Measurements from ENCODE around the gene HTR3D. TPM values are rescaled to one million over a fixed set of nuclear protein-coding genes. Genes with fewer than 3 reads are reported as not detected.
A peak's percentile ranks its signal among the peaks of the same experiment; 100 is the strongest.

Gene HTR3D
- polyA plus RNA-seq, 1 of the 3 experiments (the other 2 are of a cell fraction): not detected

- peak; percentile 39 for DNase-seq
- Histone ChIP-seq H3F3A (replicated peaks; ENCODE audit: insufficient read depth) (no peaks in the 10 kb centered on the region), H3K27ac (ENCODE audit: low read depth in 2 of 2, low read length in 1 of 2) (no peak overlapping the region), H3K4me3 (ENCODE audit: low read depth in 2 of 2, low read length in 1 of 2) (no peak overlapping the region), H3K9ac (no peak overlapping the region), H3K36me3 (replicated peaks in 1 of 2; ENCODE audit: control insufficient read depth in 1 of 2, insufficient read depth in 2 of 2, low read length in 1 of 2) (no peaks in the 10 kb centered on the region), H3K9me3 (no peaks in the 10 kb centered on the region), H3K79me2 (ENCODE audit: insufficient read depth) (no peaks in the 10 kb centered on the region), H4K20me1 (ENCODE audit: insufficient read depth) (no peaks in the 10 kb centered on the region), H3K9me2 (no peaks in the 10 kb centered on the region), H3K4me2 (no peak overlapping the region), H3K4me1 (ENCODE audit: control insufficient read depth in 1 of 2, insufficient read depth in 2 of 2, low read depth in 1 of 2, low read length in 1 of 2) (peaks cover 0 to 2% of the 10 kb centered on the region in 2 experiments; a peak in 2 of 4 replicates), H2AFZ (ENCODE audit: low read depth) (no peak overlapping the region), H3K27me3 (ENCODE audit: insufficient read depth) (no peaks in the 10 kb centered on the region)
- ChIA-PET POLR2A (no interaction called here), CTCF (interaction anchor here (0.9 to 1.3 kb wide), 2 partner anchors 10 to 144 kb away, joined by 3 to 5 read pairs; no protein-coding TSS in a partner anchor)
- WGBS (ENCODE audit: low lambda C conversion rate): 48% methylated on average over 3 of the region's 3 CpGs
- TF ChIP-seq GABPA (IDR thresholded peaks at IDR 0.05; ENCODE audit: low read depth) (no peak), RCOR1 (IDR thresholded peaks at IDR 0.05; ENCODE audit: low read length) (no peak), SIN3A (IDR thresholded peaks at IDR 0.05; ENCODE audit: borderline replicate concordance, low read depth, low read length) (no peak), NFIC (IDR thresholded peaks at IDR 0.05; ENCODE audit: borderline replicate concordance) (no peak), YY1 (IDR thresholded peaks at IDR 0.05; ENCODE audit: low read depth) (no peak), ZBTB33 (IDR thresholded peaks at IDR 0.05; ENCODE audit: borderline replicate concordance, low read depth) (no peak), POLR2AphosphoS5 (IDR thresholded peaks at IDR 0.05; ENCODE audit: low read depth, low read length) (no peak), TEAD4 (IDR thresholded peaks at IDR 0.05; ENCODE audit: borderline replicate concordance, insufficient read depth) (no peak), RXRA (IDR thresholded peaks at IDR 0.05; ENCODE audit: borderline replicate concordance, low read depth) (no peak), JUND (IDR thresholded peaks at IDR 0.05) (no peak), PBX3 (IDR thresholded peaks at IDR 0.05) (no peak), MEF2A (IDR thresholded peaks at IDR 0.05; ENCODE audit: borderline replicate concordance, low read depth) (no peak), EP300 (IDR thresholded peaks at IDR 0.05; ENCODE audit: borderline replicate concordance in 1 of 2, low read depth in 1 of 2, low read length in 1 of 2) (no peak), RAD21 (IDR thresholded peaks at IDR 0.05; ENCODE audit: low read length) (peak; percentile 47), FOSL2 (IDR thresholded peaks at IDR 0.05; ENCODE audit: borderline replicate concordance, low read depth) (no peak), USF2 (IDR thresholded peaks at IDR 0.05; ENCODE audit: borderline replicate concordance, low read depth, low read length) (no peak), SMC3 (IDR thresholded peaks at IDR 0.05; ENCODE audit: low read depth, low read length) (peak; percentile 33), MAX (IDR thresholded peaks at IDR 0.05; ENCODE audit: low read depth) (no peak)
- TF ChIP-seq, protein P1, sequence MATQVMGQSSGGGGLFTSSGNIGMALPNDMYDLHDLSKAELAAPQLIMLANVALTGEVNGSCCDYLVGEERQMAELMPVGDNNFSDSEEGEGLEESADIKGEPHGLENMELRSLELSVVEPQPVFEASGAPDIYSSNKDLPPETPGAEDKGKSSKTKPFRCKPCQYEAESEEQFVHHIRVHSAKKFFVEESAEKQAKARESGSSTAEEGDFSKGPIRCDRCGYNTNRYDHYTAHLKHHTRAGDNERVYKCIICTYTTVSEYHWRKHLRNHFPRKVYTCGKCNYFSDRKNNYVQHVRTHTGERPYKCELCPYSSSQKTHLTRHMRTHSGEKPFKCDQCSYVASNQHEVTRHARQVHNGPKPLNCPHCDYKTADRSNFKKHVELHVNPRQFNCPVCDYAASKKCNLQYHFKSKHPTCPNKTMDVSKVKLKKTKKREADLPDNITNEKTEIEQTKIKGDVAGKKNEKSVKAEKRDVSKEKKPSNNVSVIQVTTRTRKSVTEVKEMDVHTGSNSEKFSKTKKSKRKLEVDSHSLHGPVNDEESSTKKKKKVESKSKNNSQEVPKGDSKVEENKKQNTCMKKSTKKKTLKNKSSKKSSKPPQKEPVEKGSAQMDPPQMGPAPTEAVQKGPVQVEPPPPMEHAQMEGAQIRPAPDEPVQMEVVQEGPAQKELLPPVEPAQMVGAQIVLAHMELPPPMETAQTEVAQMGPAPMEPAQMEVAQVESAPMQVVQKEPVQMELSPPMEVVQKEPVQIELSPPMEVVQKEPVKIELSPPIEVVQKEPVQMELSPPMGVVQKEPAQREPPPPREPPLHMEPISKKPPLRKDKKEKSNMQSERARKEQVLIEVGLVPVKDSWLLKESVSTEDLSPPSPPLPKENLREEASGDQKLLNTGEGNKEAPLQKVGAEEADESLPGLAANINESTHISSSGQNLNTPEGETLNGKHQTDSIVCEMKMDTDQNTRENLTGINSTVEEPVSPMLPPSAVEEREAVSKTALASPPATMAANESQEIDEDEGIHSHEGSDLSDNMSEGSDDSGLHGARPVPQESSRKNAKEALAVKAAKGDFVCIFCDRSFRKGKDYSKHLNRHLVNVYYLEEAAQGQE (IDR thresholded peaks at IDR 0.05; ENCODE audit: low read depth, low read length): no peak
- TF ChIP-seq, protein P2, sequence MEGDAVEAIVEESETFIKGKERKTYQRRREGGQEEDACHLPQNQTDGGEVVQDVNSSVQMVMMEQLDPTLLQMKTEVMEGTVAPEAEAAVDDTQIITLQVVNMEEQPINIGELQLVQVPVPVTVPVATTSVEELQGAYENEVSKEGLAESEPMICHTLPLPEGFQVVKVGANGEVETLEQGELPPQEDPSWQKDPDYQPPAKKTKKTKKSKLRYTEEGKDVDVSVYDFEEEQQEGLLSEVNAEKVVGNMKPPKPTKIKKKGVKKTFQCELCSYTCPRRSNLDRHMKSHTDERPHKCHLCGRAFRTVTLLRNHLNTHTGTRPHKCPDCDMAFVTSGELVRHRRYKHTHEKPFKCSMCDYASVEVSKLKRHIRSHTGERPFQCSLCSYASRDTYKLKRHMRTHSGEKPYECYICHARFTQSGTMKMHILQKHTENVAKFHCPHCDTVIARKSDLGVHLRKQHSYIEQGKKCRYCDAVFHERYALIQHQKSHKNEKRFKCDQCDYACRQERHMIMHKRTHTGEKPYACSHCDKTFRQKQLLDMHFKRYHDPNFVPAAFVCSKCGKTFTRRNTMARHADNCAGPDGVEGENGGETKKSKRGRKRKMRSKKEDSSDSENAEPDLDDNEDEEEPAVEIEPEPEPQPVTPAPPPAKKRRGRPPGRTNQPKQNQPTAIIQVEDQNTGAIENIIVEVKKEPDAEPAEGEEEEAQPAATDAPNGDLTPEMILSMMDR (IDR thresholded peaks at IDR 0.05): peak; percentile 35; the same call in 1 of the 2 replicates
Observed at GRCh38 chr3:184040010-184040409, 8.5 kb downstream of the HTR3D start.

Measured in SK-N-SH (cell line).